Measurements from ENCODE around the gene MYO5A. TPM values are rescaled to one million over a fixed set of nuclear protein-coding genes. Genes with fewer than 3 reads are reported as not detected.

The MYO5A gene
- total and polyA plus RNA-seq, 10 of the 15 experiments (the other 5 are each of a cell fraction or from before 2014, with no cell fraction given), result 4.2 to 42.9 (median 31.1) TPM

- no peak overlapping the region for H3K4me2 ChIP-seq (ENCODE audit: control insufficient read depth, insufficient read depth)
- H3K27me3 ChIP-seq (replicated peaks in 1 of 2; ENCODE audit: control insufficient read depth in 2 of 2, insufficient read depth in 2 of 2, low read length in 1 of 2), result no peaks in the 10 kb centered on the region
- no peaks in the 10 kb centered on the region for H3K79me2 ChIP-seq (ENCODE audit: control insufficient read depth, insufficient read depth, low read length)
- H3K4me1 ChIP-seq (ENCODE audit: control insufficient read depth, insufficient read depth, low read length), result no peaks in the 10 kb centered on the region
- no peak overlapping the region for H2AFZ ChIP-seq (ENCODE audit: control insufficient read depth, low read depth, low read length)
- ChIA-PET CTCF (no interaction called here), RAD21 (ENCODE audit: unreplicated experiment) (no interaction called here), SMC1A (ENCODE audit: uncharacterized antibody, unreplicated experiment) (interaction anchor here (0.7 kb wide), 1 partner anchor 499 kb away, joined by 3 read pairs; no protein-coding TSS in a partner anchor), POLR2A (no interaction called here)
- H3K36me3 ChIP-seq (ENCODE audit: control insufficient read depth in 2 of 2, insufficient read depth in 2 of 2, low read length in 1 of 2), result peaks cover 15 to 27% of the 10 kb centered on the region in 2 experiments
- TF ChIP-seq NR2C2 (IDR thresholded peaks at IDR 0.05; ENCODE audit: borderline replicate concordance, control insufficient read depth, insufficient read length, low read depth), result no peak
- no peak for TF ChIP-seq MYC (IDR thresholded peaks at IDR 0.05; ENCODE audit: insufficient read depth, insufficient read length, insufficient replicate concordance, low read length, severe bottlenecking)
- TF ChIP-seq MEF2B (IDR thresholded peaks at IDR 0.05; ENCODE audit: partially characterized antibody, poor library complexity, severe bottlenecking), result no peak
- ATAC-seq (no peak), FAIRE-seq (no peak), DNase-seq (ENCODE audit: low read depth, low spot score) (no peak)
- WGBS (ENCODE audit: insufficient coverage, insufficient replicate concordance, low lambda C conversion rate, missing lambda C conversion rate), result 74% methylated on average over 1 of the region's 1 CpG
- no peak overlapping the region for H3K4me3 ChIP-seq
- no peak overlapping the region for H3K9ac ChIP-seq (ENCODE audit: control insufficient read depth, insufficient read depth, low read length)
- H3K27ac ChIP-seq (ENCODE audit: control insufficient read depth, insufficient read depth), result no peak overlapping the region
- no TSS peak for BruUV-seq (replicated peaks)
- no peaks in the 10 kb centered on the region for H3K9me3 ChIP-seq (replicated peaks; ENCODE audit: control insufficient read depth, insufficient read depth, low read length)
- in situ Hi-C loops (cut with MboI), result no loop called here
- intact Hi-C loops (cut with micrococcal nuclease; ENCODE audit: unreplicated experiment), result no loop called here
- H4K20me1 ChIP-seq (ENCODE audit: control insufficient read depth, insufficient read depth), result no peaks in the 10 kb centered on the region
These were observed 176.6 kb downstream of the MYO5A start for GRCh38 chr15:52352086-52352485.

DNA sequence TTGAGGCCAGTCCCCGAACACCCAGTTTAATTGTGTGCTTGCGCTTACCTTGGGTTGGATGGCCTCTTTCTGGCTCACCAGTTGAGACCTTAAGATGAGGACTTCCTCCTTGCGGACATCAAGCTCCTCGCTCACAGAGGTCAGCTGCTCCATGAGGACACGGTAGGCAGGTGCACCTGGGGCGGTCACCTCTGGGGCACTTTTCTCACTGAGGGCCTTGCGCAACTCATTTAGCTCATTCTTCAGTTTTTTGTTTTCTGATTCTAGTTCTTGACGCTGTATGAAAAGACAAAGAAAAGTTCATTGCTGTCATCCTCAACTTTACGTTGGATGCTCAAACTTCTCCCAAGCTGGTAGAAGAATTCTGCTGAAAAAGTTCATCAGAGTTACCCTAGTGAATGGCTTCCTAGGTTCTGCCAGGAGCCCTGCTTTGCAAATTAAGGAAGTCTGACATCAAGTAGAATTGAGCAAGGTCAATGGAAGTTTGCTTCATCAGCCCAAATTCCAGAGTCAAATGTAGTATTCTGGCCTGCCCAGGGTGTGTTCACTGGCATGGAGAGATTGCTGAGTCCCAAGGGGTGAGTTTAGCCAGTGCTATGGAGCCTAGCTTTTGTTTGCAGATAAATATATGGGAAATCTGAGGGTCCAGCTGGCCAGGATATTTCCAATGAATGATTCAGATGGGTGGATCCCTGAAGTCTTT lies 177.3 kb downstream of the MYO5A start:
- H4K20me1 ChIP-seq (ENCODE audit: control insufficient read depth, insufficient read depth), result no peaks in the 10 kb centered on the region
- no peak for ATAC-seq
- BruUV-seq (replicated peaks), result no TSS peak
- peaks cover 16 to 27% of the 10 kb centered on the region in 2 experiments for H3K36me3 ChIP-seq (ENCODE audit: control insufficient read depth in 2 of 2, insufficient read depth in 2 of 2, low read length in 1 of 2)
- no peak overlapping the region for H3K4me3 ChIP-seq
- ChIA-PET CTCF (no interaction called here), POLR2A (no interaction called here), RAD21 (ENCODE audit: unreplicated experiment) (no interaction called here), SMC1A (ENCODE audit: uncharacterized antibody, unreplicated experiment) (interaction anchor here (0.7 to 1.1 kb wide), 4 partner anchors 29 to 500 kb away, joined by 3 to 5 read pairs (median 4); no protein-coding TSS in a partner anchor)
- DNase-seq (ENCODE audit: low read depth, low spot score), result no peak
- 98% methylated on average over 9 of the region's 9 CpGs for WGBS (ENCODE audit: insufficient coverage, insufficient replicate concordance, low lambda C conversion rate, missing lambda C conversion rate)
- no peaks in the 10 kb centered on the region for H3K27me3 ChIP-seq (replicated peaks in 1 of 2; ENCODE audit: control insufficient read depth in 2 of 2, insufficient read depth in 2 of 2, low read length in 1 of 2)
- no peak overlapping the region for H3K9ac ChIP-seq (ENCODE audit: control insufficient read depth, insufficient read depth, low read length)
- no peak overlapping the region for H3K27ac ChIP-seq (ENCODE audit: control insufficient read depth, insufficient read depth)
- in situ Hi-C loops (cut with MboI), result no loop called here
- no peak for FAIRE-seq
- H3K4me1 ChIP-seq (ENCODE audit: control insufficient read depth, insufficient read depth, low read length), result no peaks in the 10 kb centered on the region
- no peaks in the 10 kb centered on the region for H3K9me3 ChIP-seq (replicated peaks; ENCODE audit: control insufficient read depth, insufficient read depth, low read length)
- intact Hi-C loops (cut with micrococcal nuclease; ENCODE audit: unreplicated experiment), result no loop called here
- H3K79me2 ChIP-seq (ENCODE audit: control insufficient read depth, insufficient read depth, low read length), result no peaks in the 10 kb centered on the region
- no peak overlapping the region for H2AFZ ChIP-seq (ENCODE audit: control insufficient read depth, low read depth, low read length)
- no peak overlapping the region for H3K4me2 ChIP-seq (ENCODE audit: control insufficient read depth, insufficient read depth)
- TF ChIP-seq NRF1 (conservative IDR thresholded peaks at IDR 0.05; ENCODE audit: low read depth, low read length), result no peak
- no peak for TF ChIP-seq DPF2 (IDR thresholded peaks at IDR 0.05)
- TF ChIP-seq ZNF24 (IDR thresholded peaks at IDR 0.05), result no peak
- no peak for TF ChIP-seq SP1 (IDR thresholded peaks at IDR 0.05; ENCODE audit: low read depth, low read length)
- TF ChIP-seq RB1 (IDR thresholded peaks at IDR 0.05; ENCODE audit: borderline replicate concordance), result no peak
- no peak for TF ChIP-seq SREBF1 (IDR thresholded peaks at IDR 0.05; ENCODE audit: low read length)
- no peak for TF ChIP-seq NR2C2 (IDR thresholded peaks at IDR 0.05; ENCODE audit: borderline replicate concordance, control insufficient read depth, insufficient read length, low read depth)
- no peak for TF ChIP-seq TCF12 (IDR thresholded peaks at IDR 0.05; ENCODE audit: low read depth, low read length)
- no peak for TF ChIP-seq MYB (IDR thresholded peaks at IDR 0.05; ENCODE audit: borderline replicate concordance, low read depth, low read length)
- no peak for TF ChIP-seq CEBPB (IDR thresholded peaks at IDR 0.05; ENCODE audit: borderline replicate concordance in 1 of 2, low read depth in 2 of 2, low read length in 2 of 2)
- no peak for TF ChIP-seq NFIC (IDR thresholded peaks at IDR 0.05; ENCODE audit: low read depth, low read length)
- TF ChIP-seq NFYA (IDR thresholded peaks at IDR 0.05; ENCODE audit: borderline replicate concordance, low read depth, low read length), result no peak
- TF ChIP-seq ZNF274 (IDR thresholded peaks at IDR 0.05; ENCODE audit: insufficient read depth, insufficient read length), result no peak
- no peak for TF ChIP-seq HDAC2 (IDR thresholded peaks at IDR 0.05)
- TF ChIP-seq ESRRA (IDR thresholded peaks at IDR 0.05; ENCODE audit: low read length), result no peak
